IPS-18a (cell line): ENCODE results near the gene IGFBP7.

Experiments used
- H3K27ac ChIP-seq: one replicate; pipeline ENCODE4 v1.5.1; 2013; ENCODE audit warnings: low read length
- H3K27me3 ChIP-seq: one replicate; pipeline ENCODE4 v1.6.1; 2013; ENCODE audit warnings: mild to moderate bottlenecking, low read length; ENCODE audit not compliant: control insufficient read depth, insufficient read depth
- H3K36me3 ChIP-seq: one replicate; pipeline ENCODE4 v1.6.1; 2013; ENCODE audit warnings: low read depth, low read length; ENCODE audit not compliant: control insufficient read depth
- H3K4me1 ChIP-seq: one replicate; pipeline ENCODE4 v1.6.1; 2013; ENCODE audit warnings: low read depth, low read length; ENCODE audit not compliant: control insufficient read depth
- H3K4me3 ChIP-seq: one replicate; pipeline ENCODE4 v1.5.1; 2013; ENCODE audit warnings: low read length
- H3K9ac ChIP-seq: one replicate; pipeline ENCODE4 v1.6.1; 2013; ENCODE audit warnings: mild to moderate bottlenecking, low read length, moderate library complexity
- H3K9me3 ChIP-seq: one replicate; pipeline ENCODE4 v1.6.1; 2013; ENCODE audit warnings: low read depth, low read length; ENCODE audit not compliant: control insufficient read depth

The IGFBP7 gene

GRCh38 chr4:57148831-57149505 lies 38.8 kb upstream of the IGFBP7 start:
- H3K27ac ChIP-seq = no peak overlapping the region
- H3K4me1 ChIP-seq = no peaks in the 10 kb centered on the region
- H3K36me3 ChIP-seq = no peaks in the 10 kb centered on the region
- no peaks in the 10 kb centered on the region for H3K27me3 ChIP-seq
- no peak overlapping the region for H3K9ac ChIP-seq
- H3K9me3 ChIP-seq = no peaks in the 10 kb centered on the region
- H3K4me3 ChIP-seq = no peak overlapping the region

GRCh38 chr4:57148177-57148576 lies 38.0 kb upstream of the IGFBP7 start:
- no peaks in the 10 kb centered on the region for H3K36me3 ChIP-seq
- H3K27me3 ChIP-seq = no peaks in the 10 kb centered on the region
- no peaks in the 10 kb centered on the region for H3K4me1 ChIP-seq
- H3K9me3 ChIP-seq = no peaks in the 10 kb centered on the region
- H3K9ac ChIP-seq = no peak overlapping the region
- H3K4me3 ChIP-seq = no peak overlapping the region
- no peak overlapping the region for H3K27ac ChIP-seq

DNA sequence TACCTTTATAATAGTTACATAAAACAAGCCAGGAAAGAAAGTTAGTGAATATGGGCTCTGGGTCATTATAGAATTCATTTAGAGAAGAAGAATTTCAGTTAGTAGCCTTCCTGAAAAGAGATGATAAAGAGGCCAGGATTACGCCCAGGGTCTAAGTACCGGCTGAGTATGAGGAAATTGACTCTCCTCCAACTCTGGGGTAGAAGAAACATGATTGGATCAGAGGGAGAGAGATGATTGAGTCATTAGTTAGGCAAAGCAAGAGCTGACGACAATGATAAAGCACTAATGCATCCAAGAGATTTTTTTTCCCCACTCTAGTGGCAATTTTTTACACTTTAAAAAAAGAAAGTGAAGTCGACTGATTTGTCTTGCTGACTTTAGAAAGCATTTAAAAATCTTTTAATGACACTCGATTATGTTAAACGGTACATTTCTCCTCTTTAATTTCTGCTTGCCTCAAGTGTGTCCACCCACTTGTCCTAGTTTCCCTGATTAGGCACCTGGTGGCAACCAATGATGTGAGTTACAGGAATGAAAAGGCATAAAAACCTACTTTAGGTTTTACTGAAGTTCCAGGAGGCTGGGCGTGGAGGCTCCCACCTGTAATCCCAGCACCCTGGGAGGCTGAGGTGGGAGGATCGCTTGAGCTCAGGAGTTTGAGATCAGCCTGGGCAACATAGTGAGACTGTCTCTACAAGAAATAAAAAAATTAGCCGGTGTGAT lies 37.3 kb upstream of the IGFBP7 start:
- Histone ChIP-seq H3K9me3 (no peaks in the 10 kb centered on the region), H3K27me3 (no peaks in the 10 kb centered on the region), H3K4me3 (no peak overlapping the region), H3K4me1 (no peaks in the 10 kb centered on the region), H3K27ac (no peak overlapping the region), H3K36me3 (no peaks in the 10 kb centered on the region), H3K9ac (no peak overlapping the region)

DNA sequence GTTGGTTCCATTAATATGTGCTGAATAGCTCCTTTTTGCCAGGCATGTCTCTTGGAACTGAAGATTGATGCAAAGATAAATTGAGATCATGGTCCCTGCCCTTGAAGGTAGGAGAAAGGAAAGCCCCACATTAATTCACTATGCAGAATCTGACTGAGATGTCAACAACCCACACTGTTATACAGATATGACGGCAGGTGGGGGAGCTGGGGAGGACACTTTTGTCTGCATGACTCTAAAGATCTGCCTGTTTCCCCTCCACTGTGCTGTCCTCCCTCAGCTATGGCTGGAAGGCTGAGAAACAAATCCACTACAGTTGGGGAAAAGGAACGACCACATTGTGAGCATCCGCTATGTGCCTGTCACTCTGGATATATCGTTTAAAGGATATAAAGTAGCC lies 36.3 kb upstream of the IGFBP7 start:
- Histone ChIP-seq H3K4me1 (no peaks in the 10 kb centered on the region), H3K4me3 (no peak overlapping the region), H3K27ac (no peak overlapping the region)

GRCh38 chr4:57144466-57144865 lies 34.3 kb upstream of the IGFBP7 start:
- H3K27me3 ChIP-seq = no peaks in the 10 kb centered on the region
- H3K36me3 ChIP-seq = no peaks in the 10 kb centered on the region
- H3K4me1 ChIP-seq = no peaks in the 10 kb centered on the region
- no peaks in the 10 kb centered on the region for H3K9me3 ChIP-seq
- no peak overlapping the region for H3K27ac ChIP-seq
- no peak overlapping the region for H3K9ac ChIP-seq
- no peak overlapping the region for H3K4me3 ChIP-seq

More for the DNA sequence above, 36.3 kb upstream of the IGFBP7 start:
- no peaks in the 10 kb centered on the region for H3K9me3 ChIP-seq
- H3K27me3 ChIP-seq = no peaks in the 10 kb centered on the region
- no peak overlapping the region for H3K9ac ChIP-seq
- no peaks in the 10 kb centered on the region for H3K36me3 ChIP-seq

GRCh38 chr4:57139783-57140182 lies 29.6 kb upstream of the IGFBP7 start:
- Histone ChIP-seq H3K27ac (no peak overlapping the region), H3K4me3 (no peak overlapping the region), H3K9me3 (peaks cover 14% of the 10 kb centered on the region), H3K4me1 (no peaks in the 10 kb centered on the region), H3K36me3 (no peaks in the 10 kb centered on the region), H3K9ac (no peak overlapping the region), H3K27me3 (no peaks in the 10 kb centered on the region)

GRCh38 chr4:57137261-57137660 lies 27.1 kb upstream of the IGFBP7 start:
- no peaks in the 10 kb centered on the region for H3K4me1 ChIP-seq
- no peak overlapping the region for H3K9ac ChIP-seq

GRCh38 chr4:57136281-57136680 lies 26.1 kb upstream of the IGFBP7 start:
- no peaks in the 10 kb centered on the region for H3K4me1 ChIP-seq
- no peaks in the 10 kb centered on the region for H3K36me3 ChIP-seq
- no peak overlapping the region for H3K9ac ChIP-seq
- no peak overlapping the region for H3K4me3 ChIP-seq
- H3K27me3 ChIP-seq = no peaks in the 10 kb centered on the region
- H3K27ac ChIP-seq = no peak overlapping the region
- peaks cover 14% of the 10 kb centered on the region for H3K9me3 ChIP-seq

More at GRCh38 chr4:57137261-57137660, 27.1 kb upstream of the IGFBP7 start:
- no peaks in the 10 kb centered on the region for H3K36me3 ChIP-seq
- peaks cover 14% of the 10 kb centered on the region for H3K9me3 ChIP-seq
- H3K27ac ChIP-seq = no peak overlapping the region
- H3K4me3 ChIP-seq = no peak overlapping the region
- H3K27me3 ChIP-seq = no peaks in the 10 kb centered on the region

- H3K27ac ChIP-seq = no peak overlapping the region
- H3K36me3 ChIP-seq = no peaks in the 10 kb centered on the region
- H3K4me3 ChIP-seq = no peak overlapping the region
- no peak overlapping the region for H3K9ac ChIP-seq
- no peaks in the 10 kb centered on the region for H3K4me1 ChIP-seq
- H3K9me3 ChIP-seq = peaks cover 6% of the 10 kb centered on the region
- no peaks in the 10 kb centered on the region for H3K27me3 ChIP-seq
Measured at GRCh38 chr4:57132743-57133137, 22.6 kb upstream of the IGFBP7 start.

- Histone ChIP-seq H3K4me3 (no peak overlapping the region), H3K9ac (no peak overlapping the region), H3K9me3 (peaks cover 3% of the 10 kb centered on the region), H3K36me3 (no peaks in the 10 kb centered on the region), H3K27ac (no peak overlapping the region), H3K27me3 (no peaks in the 10 kb centered on the region), H3K4me1 (no peaks in the 10 kb centered on the region)
Measured at GRCh38 chr4:57131849-57132742, 21.9 kb upstream of the IGFBP7 start.

- H3K36me3 ChIP-seq = no peaks in the 10 kb centered on the region
- peaks cover 3% of the 10 kb centered on the region for H3K9me3 ChIP-seq
- no peaks in the 10 kb centered on the region for H3K27me3 ChIP-seq
- no peak overlapping the region for H3K4me3 ChIP-seq
- H3K4me1 ChIP-seq = no peaks in the 10 kb centered on the region
- H3K9ac ChIP-seq = no peak overlapping the region
- H3K27ac ChIP-seq = no peak overlapping the region
Measured at GRCh38 chr4:57129477-57129876, 19.3 kb upstream of the IGFBP7 start.
